Measurements from ENCODE around the gene MAGI2. TPM values are rescaled to one million over a fixed set of nuclear protein-coding genes. Genes with fewer than 3 reads are reported as not detected.
"Not testable (repeated sequence)": the region's sequence is repeated elsewhere in the genome, so short reads cannot be mapped to it uniquely, and the experiment has no call there.

Gene MAGI2
- total RNA-seq, 1 donor, result 18.8 TPM

- Histone ChIP-seq H3K79me2 (ENCODE audit: insufficient read depth, low read length) (no peaks in the 10 kb centered on the region), H3K4me3 (ENCODE audit: insufficient read depth, low read length) (no peak overlapping the region), H3K27me3 (ENCODE audit: insufficient read depth, low read length) (no peaks in the 10 kb centered on the region), H3K27ac (ENCODE audit: low read depth, low read length) (peak overlapping the region; percentile 51), H3K36me3 (ENCODE audit: insufficient read depth, low read length) (no peaks in the 10 kb centered on the region), H4K20me1 (ENCODE audit: insufficient read depth, low read length) (no peaks in the 10 kb centered on the region), H3K4me1 (ENCODE audit: insufficient read depth, low read length) (peaks cover 33% of the 10 kb centered on the region), H3K4me2 (ENCODE audit: insufficient read depth, low read length) (no peak overlapping the region), H2AFZ (ENCODE audit: low read length) (no peak overlapping the region), H3K9me3 (ENCODE audit: low read depth, low read length) (no peaks in the 10 kb centered on the region)
- no peak for TF ChIP-seq CTCF (IDR thresholded peaks at IDR 0.05; ENCODE audit: extremely low read depth, low read depth, low read length)
- no peak for DNase-seq (ENCODE audit: insufficient read length, low spot score, missing footprints)
Observed at GRCh38 chr7:78296046-78296597, 1157.3 kb downstream of the MAGI2 start.

GRCh38 chr7:78289471-78289870, 1164.0 kb downstream of the MAGI2 start:
- not testable (repeated sequence) for H3K27me3 ChIP-seq (ENCODE audit: insufficient read depth, low read length); H3K4me3 ChIP-seq (ENCODE audit: insufficient read depth, low read length); H3K4me2 ChIP-seq (ENCODE audit: insufficient read depth, low read length); H4K20me1 ChIP-seq (ENCODE audit: insufficient read depth, low read length); H3K9me3 ChIP-seq (ENCODE audit: low read depth, low read length); H3K4me1 ChIP-seq (ENCODE audit: insufficient read depth, low read length); H3K27ac ChIP-seq (ENCODE audit: low read depth, low read length); DNase-seq (ENCODE audit: insufficient read length, low spot score, missing footprints); H3K36me3 ChIP-seq (ENCODE audit: insufficient read depth, low read length); H3K79me2 ChIP-seq (ENCODE audit: insufficient read depth, low read length); H2AFZ ChIP-seq (ENCODE audit: low read length)

GRCh38 chr7:78284945-78285344, 1168.5 kb downstream of the MAGI2 start:
- no peak overlapping the region for H3K27ac ChIP-seq (ENCODE audit: low read depth, low read length)
- H2AFZ ChIP-seq (ENCODE audit: low read length), result no peak overlapping the region
- DNase-seq (ENCODE audit: insufficient read length, low spot score, missing footprints), result peak; percentile 34
- no peak overlapping the region for H3K4me2 ChIP-seq (ENCODE audit: insufficient read depth, low read length)
- no peak overlapping the region for H3K4me3 ChIP-seq (ENCODE audit: insufficient read depth, low read length)
- no peaks in the 10 kb centered on the region for H3K9me3 ChIP-seq (ENCODE audit: low read depth, low read length)
- H4K20me1 ChIP-seq (ENCODE audit: insufficient read depth, low read length), result no peaks in the 10 kb centered on the region
- no peaks in the 10 kb centered on the region for H3K36me3 ChIP-seq (ENCODE audit: insufficient read depth, low read length)
- H3K4me1 ChIP-seq (ENCODE audit: insufficient read depth, low read length), result no peaks in the 10 kb centered on the region
- H3K79me2 ChIP-seq (ENCODE audit: insufficient read depth, low read length), result no peaks in the 10 kb centered on the region
- TF ChIP-seq CTCF (IDR thresholded peaks at IDR 0.05; ENCODE audit: extremely low read depth, low read depth, low read length), result no peak
- H3K27me3 ChIP-seq (ENCODE audit: insufficient read depth, low read length), result no peaks in the 10 kb centered on the region

GRCh38 chr7:78280276-78280675, 1173.2 kb downstream of the MAGI2 start:
- no peak overlapping the region for H3K4me3 ChIP-seq (ENCODE audit: insufficient read depth, low read length)
- H3K4me1 ChIP-seq (ENCODE audit: insufficient read depth, low read length), result peaks cover 14% of the 10 kb centered on the region
- no peaks in the 10 kb centered on the region for H3K36me3 ChIP-seq (ENCODE audit: insufficient read depth, low read length)
- H3K9me3 ChIP-seq (ENCODE audit: low read depth, low read length), result no peaks in the 10 kb centered on the region
- no peak overlapping the region for H3K27ac ChIP-seq (ENCODE audit: low read depth, low read length)
- H3K4me2 ChIP-seq (ENCODE audit: insufficient read depth, low read length), result no peak overlapping the region
- no peaks in the 10 kb centered on the region for H3K79me2 ChIP-seq (ENCODE audit: insufficient read depth, low read length)
- no peak overlapping the region for H2AFZ ChIP-seq (ENCODE audit: low read length)
- TF ChIP-seq CTCF (IDR thresholded peaks at IDR 0.05; ENCODE audit: extremely low read depth, low read depth, low read length), result no peak
- no peaks in the 10 kb centered on the region for H4K20me1 ChIP-seq (ENCODE audit: insufficient read depth, low read length)
- no peaks in the 10 kb centered on the region for H3K27me3 ChIP-seq (ENCODE audit: insufficient read depth, low read length)
- no peak for DNase-seq (ENCODE audit: insufficient read length, low spot score, missing footprints)

All from osteoblast (primary cell).